GM19099 (cell line): ENCODE data around the gene IFNAR1.

Experiments used
- POLR2A ChIP-seq: IDR thresholded peaks from 3 replicates; pipeline ENCODE4 v1.6.1; 2011; ENCODE audit warnings: low read depth; ENCODE audit not compliant: insufficient read length; ENCODE audit errors: extremely low read depth

Gene IFNAR1

DNA sequence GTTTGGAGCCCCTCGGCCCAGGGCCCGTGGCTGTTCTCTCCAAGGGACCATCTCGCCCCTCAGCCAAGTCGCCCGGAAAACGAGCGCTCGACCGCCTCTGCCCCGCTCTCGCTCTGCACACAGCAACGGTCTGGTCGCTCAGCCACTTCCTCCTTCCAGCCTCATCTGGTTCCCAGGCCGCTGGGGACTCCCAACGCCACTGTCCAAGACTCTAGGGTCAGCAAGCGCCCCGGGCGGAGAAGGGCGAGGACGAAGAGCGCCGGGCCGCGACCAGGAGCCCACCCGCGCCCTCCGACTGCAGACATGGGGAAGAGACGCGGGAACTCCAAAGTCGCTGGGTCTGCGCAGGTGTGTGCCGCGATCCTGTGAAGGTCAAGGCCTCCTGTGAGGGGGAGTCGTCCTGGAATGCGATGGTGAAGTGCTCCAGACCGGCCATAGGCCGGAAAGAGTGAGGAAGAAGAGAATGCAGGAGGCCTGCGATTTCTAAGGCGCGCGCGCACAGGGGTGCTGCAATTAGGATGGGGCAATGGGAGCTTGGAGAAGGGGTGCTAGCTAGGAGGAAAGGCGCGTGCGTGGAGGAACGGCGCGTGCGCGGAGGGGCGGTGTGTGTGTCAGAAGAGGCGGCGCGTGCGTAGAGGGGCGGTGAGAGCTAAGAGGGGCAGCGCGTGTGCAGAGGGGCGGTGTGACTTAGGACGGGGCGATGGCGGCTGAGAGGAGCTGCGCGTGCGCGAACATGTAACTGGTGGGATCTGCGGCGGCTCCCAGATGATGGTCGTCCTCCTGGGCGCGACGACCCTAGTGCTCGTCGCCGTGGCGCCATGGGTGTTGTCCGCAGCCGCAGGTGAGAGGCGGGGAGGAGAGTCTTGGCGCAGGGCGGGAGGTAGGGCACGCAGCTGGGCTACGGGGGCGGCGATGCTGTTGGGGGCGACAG, at the start of gene IFNAR1:
Gene IFNAR1, plus strand, starts transcription at position 680 of the 931 bp plus-strand sequence. Its CDS starts 86 bp downstream, at position 766.
- peak; percentile 94 for TF ChIP-seq POLR2A

DNA sequence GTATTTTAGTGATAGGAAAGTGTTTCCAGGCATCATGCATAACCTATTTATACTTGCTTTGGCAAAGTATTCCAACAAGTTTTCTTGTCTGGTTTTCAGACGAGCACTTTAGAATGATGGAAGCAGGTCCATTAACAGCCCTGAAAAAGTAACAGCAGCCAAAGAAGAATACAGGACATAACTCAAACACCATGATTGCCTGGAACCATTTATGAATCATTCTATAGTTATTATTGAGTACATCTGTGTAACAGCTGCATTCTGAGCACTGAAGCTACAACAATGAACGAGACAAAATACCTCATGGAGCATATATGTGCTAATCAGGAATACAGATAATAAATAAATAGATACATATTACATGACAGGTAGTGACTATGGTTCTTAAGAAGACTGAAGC, 46.0 kb upstream of the IFNAR1 start:
- TF ChIP-seq POLR2A: no peak

DNA sequence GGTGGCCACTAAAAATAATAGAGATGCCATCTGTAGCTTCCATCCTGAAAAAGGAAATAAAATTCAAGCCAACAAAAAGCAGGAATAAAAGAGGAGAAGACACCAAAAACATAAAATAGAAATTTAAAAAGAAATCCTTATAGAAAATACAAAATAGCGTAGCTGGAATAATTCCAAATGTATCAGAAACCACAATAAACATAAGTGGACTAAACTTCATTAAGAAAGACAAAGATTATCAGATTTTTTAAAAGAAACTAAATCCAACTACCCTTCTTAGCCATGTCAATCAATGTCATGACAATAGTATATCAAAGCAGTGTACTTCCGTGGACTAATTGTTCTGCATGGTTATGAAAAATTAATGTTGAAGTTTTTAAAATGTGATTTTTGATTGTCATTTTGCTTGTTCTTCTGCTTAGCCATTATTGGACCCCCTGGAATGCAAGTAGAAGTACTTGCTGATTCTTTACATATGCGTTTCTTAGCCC, 45.4 kb upstream of the IFNAR1 start:
- no peak for TF ChIP-seq POLR2A

DNA sequence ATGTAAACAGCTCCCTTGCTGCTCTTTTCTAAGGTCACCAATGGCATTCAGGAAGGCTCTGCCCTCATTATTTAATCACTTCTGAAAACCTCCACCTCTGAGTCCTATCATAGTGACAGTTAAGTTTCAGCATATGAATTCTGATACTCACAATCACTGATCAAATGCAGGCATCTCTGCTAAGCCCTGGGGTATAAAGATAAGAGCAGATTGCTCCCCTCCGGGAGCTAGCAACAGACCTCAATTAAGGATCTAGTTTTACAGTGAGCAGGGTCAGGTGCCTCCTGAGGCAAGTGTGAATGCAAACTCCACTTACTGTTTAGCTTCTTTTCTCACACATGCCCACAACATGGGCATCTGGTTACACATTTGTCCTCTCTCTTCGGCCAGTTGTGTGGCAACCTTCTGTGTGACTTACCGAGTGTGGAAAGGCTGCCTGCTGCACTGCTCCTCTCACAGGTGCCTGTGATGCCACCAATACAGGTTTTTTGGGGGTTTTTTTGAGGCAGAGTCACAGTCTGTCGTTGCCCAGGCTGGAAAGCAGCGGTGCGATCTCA, 43.6 kb upstream of the IFNAR1 start:
- no peak for TF ChIP-seq POLR2A

DNA sequence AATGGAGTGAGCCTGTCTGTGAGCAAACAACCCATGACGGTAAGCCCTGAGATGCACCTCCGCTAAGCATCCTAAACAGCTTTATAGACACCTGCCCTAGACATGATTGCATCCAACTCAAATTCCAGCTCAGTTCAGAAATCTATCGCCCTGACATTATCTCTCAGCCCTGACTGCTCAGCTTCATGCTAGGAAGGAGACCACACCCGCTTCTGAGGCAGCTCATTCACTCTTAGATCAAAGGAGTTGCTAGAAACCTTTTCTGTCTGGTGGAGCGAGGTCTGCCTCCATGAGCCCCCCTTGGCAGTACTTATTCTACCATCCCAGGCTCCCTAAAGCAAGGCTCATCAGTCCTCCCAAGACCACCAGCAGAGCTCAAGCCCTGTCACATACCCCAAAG, 41.6 kb upstream of the IFNAR1 start:
- TF ChIP-seq POLR2A: no peak

DNA sequence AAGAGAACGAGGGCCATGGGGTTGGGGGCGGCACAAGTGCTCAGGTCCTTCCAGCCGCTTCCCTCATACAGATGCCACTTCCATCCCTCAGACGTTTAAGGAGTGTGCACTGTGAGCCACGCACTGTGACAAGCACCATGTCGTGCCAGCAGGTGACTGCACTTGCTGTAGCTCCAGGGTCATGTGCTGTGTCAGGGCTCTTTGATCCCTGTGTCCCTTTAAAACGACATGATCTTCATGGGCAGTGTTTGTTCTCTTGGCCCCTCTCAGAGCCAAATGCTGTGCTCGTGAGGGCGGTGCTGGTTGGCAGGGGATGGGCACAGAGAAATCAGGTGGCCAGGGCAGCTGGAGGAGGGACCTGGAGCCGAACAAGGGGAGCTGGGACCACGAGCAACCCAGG, 38.7 kb upstream of the IFNAR1 start:
- no peak for TF ChIP-seq POLR2A

DNA sequence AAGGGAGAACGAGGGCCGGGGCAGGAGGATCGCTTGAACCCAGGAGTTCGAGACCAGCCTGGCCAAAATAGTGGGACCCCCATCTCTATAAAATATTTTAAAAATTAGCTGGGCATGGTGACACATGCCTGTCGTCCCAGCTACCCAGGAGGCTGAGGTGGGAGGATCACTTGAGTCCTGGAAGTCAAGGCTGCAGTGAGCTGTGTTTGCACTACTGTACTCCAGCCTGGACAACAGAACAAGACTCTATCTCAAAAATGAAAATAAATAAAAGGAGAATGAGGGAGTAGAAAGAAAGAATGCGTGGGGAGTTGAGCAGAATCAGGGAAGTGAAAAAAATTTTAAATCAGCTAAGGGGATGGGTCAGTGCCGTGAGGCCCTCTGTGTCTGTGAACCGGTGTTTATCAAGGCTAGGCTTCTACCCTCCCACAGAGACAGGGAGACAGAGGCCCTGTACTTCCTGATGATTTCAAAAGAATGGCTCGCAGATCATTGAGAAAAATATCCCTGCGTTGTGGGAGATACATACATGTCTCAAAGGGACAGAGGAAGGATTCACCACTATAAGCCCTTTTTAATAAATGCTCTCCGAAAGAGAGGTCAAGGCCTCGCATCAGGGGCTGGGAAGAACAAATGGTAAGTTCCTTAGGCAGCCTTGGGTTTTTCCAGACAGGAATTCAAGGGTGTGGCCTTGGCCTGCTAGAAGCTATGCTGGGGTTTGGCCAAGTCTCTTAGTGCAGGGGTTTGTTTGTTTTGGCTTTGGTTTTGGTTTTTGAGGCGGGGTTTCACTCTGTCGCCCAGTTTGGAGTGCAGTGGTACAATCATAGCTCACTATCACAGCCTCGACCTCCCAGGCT, 37.9 kb upstream of the IFNAR1 start:
- no peak for TF ChIP-seq POLR2A

DNA sequence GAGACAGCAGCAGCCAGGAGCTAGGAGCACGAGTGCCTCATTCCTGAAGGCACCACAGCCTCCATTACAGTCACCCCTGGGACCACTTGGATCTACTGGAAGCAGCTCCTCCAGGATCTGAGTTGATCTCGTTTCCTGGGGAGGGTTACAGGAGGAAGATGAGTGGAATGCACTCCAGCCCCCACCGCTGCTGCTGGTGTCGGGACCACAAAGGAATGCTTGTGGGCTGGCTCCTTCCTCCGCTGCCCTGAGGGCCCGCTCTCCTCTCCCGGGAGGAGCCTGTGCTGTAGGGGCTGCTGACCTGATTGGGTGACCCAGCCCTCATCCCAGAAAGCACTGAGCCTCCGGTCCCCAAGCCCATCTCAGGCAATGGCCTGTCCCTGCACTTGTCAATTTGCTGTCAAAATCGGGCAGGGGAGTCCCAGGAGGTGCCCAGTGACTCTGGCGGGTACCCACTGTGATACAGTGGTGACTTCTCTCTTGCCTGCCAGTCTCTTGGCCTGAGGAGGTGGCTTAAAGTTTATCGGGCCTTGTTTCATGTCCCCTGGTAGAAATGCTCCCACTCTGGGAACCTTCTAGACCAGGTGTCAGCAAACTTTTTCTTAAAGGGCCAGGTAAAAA, 35.5 kb upstream of the IFNAR1 start:
- TF ChIP-seq POLR2A: no peak

DNA sequence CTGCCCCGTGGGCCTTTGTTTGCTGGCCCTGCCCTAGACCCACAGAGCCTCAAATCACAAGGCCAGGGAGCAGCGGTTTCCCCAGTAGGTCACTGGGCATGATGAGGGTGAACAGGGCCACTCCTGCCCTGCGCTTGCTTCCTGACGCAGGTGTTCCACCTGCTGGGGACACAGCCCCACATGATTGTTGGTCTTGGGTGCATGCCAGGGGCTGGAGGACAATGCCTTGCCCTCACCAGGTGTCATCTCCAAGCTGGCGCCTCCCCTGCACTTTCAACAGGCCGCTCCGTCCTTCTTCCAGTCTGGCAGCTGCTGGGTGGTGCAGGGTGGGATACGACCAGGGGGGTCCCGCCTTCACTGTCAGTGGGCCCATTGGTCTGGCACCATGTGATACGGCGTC, 34.3 kb upstream of the IFNAR1 start:
- TF ChIP-seq POLR2A: no peak

DNA sequence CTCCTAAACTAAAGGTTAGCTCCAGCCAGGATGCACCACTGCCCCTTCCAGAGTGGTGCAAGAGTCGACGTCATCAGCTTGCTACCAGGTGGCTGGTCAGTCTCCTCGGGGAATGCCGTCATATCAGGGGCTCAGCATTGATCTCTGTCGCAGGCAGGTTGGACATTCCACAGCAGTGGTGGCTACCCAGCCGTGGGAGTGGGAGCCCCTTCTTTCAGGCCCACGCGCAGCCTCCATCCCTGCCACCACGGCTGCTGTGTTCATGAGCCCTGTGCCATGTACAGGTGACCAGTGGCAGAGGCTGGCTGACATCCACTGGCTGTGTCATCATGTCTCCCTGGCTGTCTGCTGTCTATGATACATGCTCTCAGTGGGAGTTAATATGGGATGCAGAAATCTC, 33.1 kb upstream of the IFNAR1 start:
- TF ChIP-seq POLR2A: no peak

DNA sequence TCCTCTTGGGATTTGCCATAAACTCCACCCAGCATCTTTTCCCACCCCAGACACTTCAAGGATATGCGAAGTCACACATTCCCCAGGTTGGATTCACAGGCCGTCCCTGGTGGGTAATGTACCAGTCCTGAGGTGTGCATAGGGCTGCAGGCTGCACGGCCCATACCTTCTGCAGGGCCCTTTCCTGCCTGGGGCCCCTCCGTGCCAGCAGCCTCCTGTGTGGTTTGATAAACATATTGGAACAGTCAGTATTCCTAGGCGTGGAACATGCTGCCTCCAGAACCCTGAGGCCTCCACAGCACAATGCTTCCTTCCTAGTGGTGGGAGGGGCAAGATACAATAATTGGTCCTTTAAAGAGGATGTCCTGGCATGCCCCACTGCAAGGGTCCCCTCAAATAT, 32.0 kb upstream of the IFNAR1 start:
- no peak for TF ChIP-seq POLR2A

DNA sequence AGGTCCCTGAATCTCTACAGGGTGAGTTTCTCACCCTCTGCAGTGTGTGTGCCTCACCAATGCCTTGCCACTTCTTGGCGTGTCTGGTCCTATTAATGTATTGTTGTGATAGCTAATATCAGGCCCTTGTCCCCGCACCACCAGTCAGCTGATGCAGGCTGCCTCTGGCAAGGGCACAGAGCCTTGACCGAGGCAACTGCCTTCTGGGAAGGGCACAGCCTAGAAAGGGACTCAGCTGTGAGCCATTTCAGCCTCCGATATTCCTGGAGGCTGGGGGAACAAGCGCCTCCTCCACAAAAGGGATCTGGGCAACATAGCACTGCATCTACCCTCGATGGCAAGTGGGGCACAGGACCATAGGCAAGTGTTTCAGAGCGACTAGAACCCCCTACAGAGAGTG, 31.6 kb upstream of the IFNAR1 start:
- no peak for TF ChIP-seq POLR2A

DNA sequence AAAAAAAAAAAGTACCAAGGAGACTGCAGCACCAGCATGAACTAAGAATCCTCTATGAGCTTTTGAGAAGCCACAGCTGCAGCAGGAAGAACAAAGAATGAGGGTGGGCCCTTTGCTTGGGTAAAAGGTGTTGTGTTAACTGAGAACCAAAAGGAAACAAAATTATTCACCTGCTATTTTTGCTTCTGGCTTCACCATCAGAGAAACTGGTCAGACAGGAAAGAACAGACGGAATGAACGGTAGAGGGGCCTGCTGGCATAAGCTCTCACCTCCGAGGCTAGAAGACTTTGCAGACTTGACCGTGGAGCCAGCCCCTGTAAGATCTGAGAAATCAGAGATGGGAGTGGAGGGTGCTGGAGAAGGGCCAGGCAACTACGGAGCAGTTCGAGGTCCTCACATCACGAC, 31.0 kb upstream of the IFNAR1 start:
- no peak for TF ChIP-seq POLR2A

DNA sequence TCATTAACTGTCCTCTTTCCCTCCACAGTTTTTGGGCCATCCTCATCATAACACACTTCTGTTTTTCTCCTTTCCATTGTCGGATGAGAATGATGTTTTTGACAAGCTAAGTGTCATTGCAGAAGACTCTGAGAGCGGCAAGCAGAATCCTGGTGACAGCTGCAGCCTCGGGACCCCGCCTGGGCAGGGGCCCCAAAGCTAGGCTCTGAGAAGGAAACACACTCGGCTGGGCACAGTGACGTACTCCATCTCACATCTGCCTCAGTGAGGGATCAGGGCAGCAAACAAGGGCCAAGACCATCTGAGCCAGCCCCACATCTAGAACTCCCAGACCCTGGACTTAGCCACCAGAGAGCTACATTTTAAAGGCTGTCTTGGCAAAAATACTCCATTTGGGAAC, 28.6 kb upstream of the IFNAR1 start:
- no peak for TF ChIP-seq POLR2A
